SK-N-SH treated with all-trans-retinoic acid at 6 μM for 48 hours (cell line): Measurements from ENCODE around the gene BTBD19.

Experiments
- ATAC-seq: fragments of 200-7000 bp; cut with Tn5 transposase; 3 replicates; pipeline ENCODE4 v1.9.1; 2020; ENCODE audit warnings: mild to moderate bottlenecking, moderate library complexity
- ARNTL ChIP-seq: fragments of 450-650 bp; formaldehyde crosslinking; IDR thresholded peaks from 2 replicates; pipeline ENCODE4 v1.5.0; 2020; ENCODE audit warnings: low read depth, mild to moderate bottlenecking, moderate library complexity, borderline replicate concordance
- BACH2 ChIP-seq: fragments of 250-450 bp; sonication (Bioruptor Pico); IDR thresholded peaks from 2 replicates; pipeline ENCODE4 v1.9.0; 2021; ENCODE audit warnings: mild to moderate bottlenecking, borderline replicate concordance
- CSDC2 ChIP-seq: fragments of 250-450 bp; sonication (Bioruptor Pico); IDR thresholded peaks from 2 replicates; pipeline ENCODE4 v1.5.0; 2020; ENCODE audit warnings: mild to moderate bottlenecking, moderate library complexity
- ESRRG ChIP-seq: fragments of 250-450 bp; sonication (Bioruptor Pico); IDR thresholded peaks from 2 replicates; pipeline ENCODE4 v1.6.1; 2021; ENCODE audit warnings: mild to moderate bottlenecking
- GLIS3 ChIP-seq: fragments of 250-450 bp; sonication (Bioruptor Pico); IDR thresholded peaks from 2 replicates; pipeline ENCODE4 v1.5.0; 2020; ENCODE audit warnings: mild to moderate bottlenecking, moderate library complexity
- ISL1 ChIP-seq: fragments of 250-450 bp; sonication (Bioruptor Pico); IDR thresholded peaks from 2 replicates; pipeline ENCODE4 v2.1.2; 2022; ENCODE audit warnings: mild to moderate bottlenecking, moderate library complexity
- OSR1 ChIP-seq: fragments of 250-450 bp; sonication (Bioruptor Pico); IDR thresholded peaks from 2 replicates; pipeline ENCODE4 v1.8.0; 2022; ENCODE audit warnings: moderate library complexity, mild to moderate bottlenecking, inconsistent platforms
- RARB ChIP-seq: fragments of 250-450 bp; sonication (Bioruptor Pico); IDR thresholded peaks from 2 replicates; pipeline ENCODE4 v1.8.0; 2021; ENCODE audit warnings: mild to moderate bottlenecking, moderate library complexity
- SNAI2 ChIP-seq: fragments of 250-450 bp; sonication (Bioruptor Pico); IDR thresholded peaks from 2 replicates; pipeline ENCODE4 v1.5.0; 2020; ENCODE audit warnings: mild to moderate bottlenecking, moderate library complexity
- TOX ChIP-seq: fragments of 250-450 bp; sonication (Bioruptor Pico); IDR thresholded peaks from 2 replicates; pipeline ENCODE4 v1.8.0; 2021; ENCODE audit warnings: mild to moderate bottlenecking, moderate library complexity, borderline replicate concordance
- ZC3H10 ChIP-seq: fragments of 250-450 bp; sonication (Bioruptor Pico); IDR thresholded peaks from 2 replicates; pipeline ENCODE4 v1.5.1; 2021; ENCODE audit warnings: mild to moderate bottlenecking, moderate library complexity
- ZFP3 ChIP-seq: fragments of 250-450 bp; sonication (Bioruptor Pico); IDR thresholded peaks from 2 replicates; pipeline ENCODE4 v1.5.0; 2020; ENCODE audit warnings: mild to moderate bottlenecking, moderate library complexity
- ZFP30 ChIP-seq: fragments of 450-650 bp; formaldehyde crosslinking; IDR thresholded peaks from 2 replicates; pipeline ENCODE4 v1.5.0; 2022; ENCODE audit warnings: mild to moderate bottlenecking, moderate library complexity
- ZNF565 ChIP-seq: fragments of 450-650 bp; formaldehyde crosslinking; conservative IDR thresholded peaks from 2 replicates; pipeline ENCODE4 v1.5.0; 2020; ENCODE audit warnings: low read depth, mild to moderate bottlenecking, moderate library complexity
- ZNF70 ChIP-seq: fragments of 450-650 bp; formaldehyde crosslinking; IDR thresholded peaks from 2 replicates; pipeline ENCODE4 v1.5.0; 2020; ENCODE audit warnings: mild to moderate bottlenecking, moderate library complexity
- ZNF8 ChIP-seq: fragments of 450-650 bp; formaldehyde crosslinking; IDR thresholded peaks from 2 replicates; pipeline ENCODE4 v1.5.0; 2020; ENCODE audit warnings: mild to moderate bottlenecking, moderate library complexity
- TF ChIP-seq, protein P1 (sequence below): fragments of 250-450 bp; sonication (Bioruptor Pico); IDR thresholded peaks from 2 replicates; pipeline ENCODE4 v1.5.1; 2021; ENCODE audit warnings: mild to moderate bottlenecking, moderate library complexity
- TF ChIP-seq, protein P2 (sequence below): fragments of 250-450 bp; sonication (Bioruptor Pico); IDR thresholded peaks from 2 replicates; pipeline ENCODE4 v1.5.1; 2020; ENCODE audit warnings: low read depth, mild to moderate bottlenecking, moderate library complexity
- TF ChIP-seq, protein P3 (sequence below): fragments of 250-450 bp; sonication (Bioruptor Pico); IDR thresholded peaks from 2 replicates; pipeline ENCODE4 v1.8.0; 2020; ENCODE audit warnings: mild to moderate bottlenecking, moderate library complexity, borderline replicate concordance
- TF ChIP-seq, protein P4 (sequence below): fragments of 250-450 bp; sonication (Bioruptor Pico); IDR thresholded peaks from 2 replicates; pipeline ENCODE4 v1.8.0; 2021; ENCODE audit warnings: low read depth, mild to moderate bottlenecking, moderate library complexity, borderline replicate concordance

BTBD19 gene

DNA sequence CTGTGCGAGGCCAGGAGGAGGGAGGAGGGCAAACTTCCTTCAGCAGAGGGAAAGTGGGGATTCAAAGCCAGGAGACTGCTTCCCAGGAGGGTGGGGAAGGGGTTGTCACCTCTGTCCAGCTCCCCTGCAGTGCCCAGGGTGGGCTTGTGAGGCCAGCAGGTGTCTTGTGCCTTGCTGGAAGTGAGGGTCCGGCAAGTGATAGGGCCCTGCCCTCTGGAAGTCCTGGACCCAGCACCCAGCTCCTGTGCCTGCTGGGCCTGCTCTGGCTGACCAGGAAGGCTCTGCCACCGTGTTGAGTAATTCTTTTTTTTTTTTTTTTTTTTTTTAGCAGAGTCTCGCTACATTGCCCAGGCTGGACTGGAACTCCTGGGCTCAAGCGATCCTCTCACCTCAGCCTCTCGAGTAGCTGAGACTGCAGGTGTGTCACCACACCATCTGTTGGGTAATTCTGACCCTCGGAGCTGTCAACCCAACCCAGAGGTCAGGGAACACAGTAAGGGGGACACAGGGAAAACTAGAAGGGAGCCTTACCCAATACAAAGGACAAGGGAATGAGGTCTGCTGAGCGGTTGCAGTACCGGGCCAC is 21.4 kb upstream of the BTBD19 start:
- TF ChIP-seq, protein P1, sequence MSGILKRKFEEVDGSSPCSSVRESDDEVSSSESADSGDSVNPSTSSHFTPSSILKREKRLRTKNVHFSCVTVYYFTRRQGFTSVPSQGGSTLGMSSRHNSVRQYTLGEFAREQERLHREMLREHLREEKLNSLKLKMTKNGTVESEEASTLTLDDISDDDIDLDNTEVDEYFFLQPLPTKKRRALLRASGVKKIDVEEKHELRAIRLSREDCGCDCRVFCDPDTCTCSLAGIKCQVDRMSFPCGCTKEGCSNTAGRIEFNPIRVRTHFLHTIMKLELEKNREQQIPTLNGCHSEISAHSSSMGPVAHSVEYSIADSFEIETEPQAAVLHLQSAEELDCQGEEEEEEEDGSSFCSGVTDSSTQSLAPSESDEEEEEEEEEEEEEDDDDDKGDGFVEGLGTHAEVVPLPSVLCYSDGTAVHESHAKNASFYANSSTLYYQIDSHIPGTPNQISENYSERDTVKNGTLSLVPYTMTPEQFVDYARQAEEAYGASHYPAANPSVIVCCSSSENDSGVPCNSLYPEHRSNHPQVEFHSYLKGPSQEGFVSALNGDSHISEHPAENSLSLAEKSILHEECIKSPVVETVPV (CRISPR knock-in tag), result no peak
- TF ChIP-seq GLIS3 (CRISPR knock-in tag), result no peak
- ATAC-seq, result no peak

DNA sequence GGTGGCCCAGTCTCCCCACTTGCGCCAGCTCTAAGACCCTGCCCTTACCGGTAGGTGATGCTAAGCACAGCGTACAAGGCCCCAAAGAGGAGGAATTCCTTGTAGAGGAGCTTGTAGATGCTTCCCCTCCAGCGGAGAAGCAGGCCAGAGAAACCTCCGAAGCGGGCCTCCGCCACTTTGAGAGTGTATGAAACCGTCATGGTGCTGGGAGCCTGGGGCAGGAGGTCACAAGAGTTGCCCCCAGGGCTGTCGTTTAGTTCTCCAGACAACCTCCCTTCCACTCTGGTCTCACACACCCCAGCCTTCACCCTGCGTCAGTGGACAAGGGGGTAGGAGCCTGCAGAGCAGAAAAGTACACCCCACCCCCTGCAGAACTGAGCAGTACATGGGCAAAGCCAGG is 20.8 kb upstream of the BTBD19 start:
- no peak for ATAC-seq

DNA sequence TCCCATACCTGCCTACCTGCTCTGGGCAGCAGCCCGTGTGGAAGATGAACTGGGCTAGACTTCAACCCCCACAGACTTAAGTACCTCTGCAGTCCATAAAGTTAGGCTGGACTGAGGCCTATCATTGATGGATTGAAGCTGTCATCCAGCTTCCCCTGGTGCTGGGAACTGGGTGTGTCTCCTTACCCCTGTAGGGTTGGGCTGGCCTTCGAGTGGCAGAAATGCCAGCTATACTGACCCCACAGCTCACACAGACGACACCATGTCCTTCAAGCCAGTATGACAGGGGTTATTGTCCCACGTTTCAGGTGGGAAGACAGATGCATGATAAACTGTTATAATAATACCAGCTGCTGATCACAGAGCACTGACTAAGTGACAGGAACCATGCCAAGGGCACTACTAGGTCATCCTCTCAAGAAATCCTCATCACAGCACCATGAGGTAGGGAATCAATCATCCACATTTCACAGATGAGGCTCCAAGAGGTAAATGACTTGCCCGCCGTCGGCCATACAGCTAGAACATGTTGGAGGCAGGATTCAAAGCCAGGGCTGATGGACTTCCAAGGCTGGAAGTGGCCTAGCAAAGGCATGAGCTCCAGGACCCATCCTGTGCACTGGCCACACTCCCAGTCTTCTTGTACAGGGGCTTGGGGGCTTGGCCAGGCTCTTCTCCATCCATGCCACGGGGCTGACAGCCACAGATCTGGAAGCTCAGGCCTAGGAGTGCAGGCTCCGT is 20.0 kb upstream of the BTBD19 start, which contains the start of gene BEST4:
Gene BEST4 (minus strand): TSS at position 51 of the 741 bp plus-strand sequence. CDS start 465 bp downstream, outside the sequence.
- no peak for TF ChIP-seq ZFP30 (CRISPR knock-in tag)
- no peak for TF ChIP-seq ESRRG (CRISPR knock-in tag)
- no peak for TF ChIP-seq SNAI2 (CRISPR knock-in tag)
- TF ChIP-seq, protein P2, sequence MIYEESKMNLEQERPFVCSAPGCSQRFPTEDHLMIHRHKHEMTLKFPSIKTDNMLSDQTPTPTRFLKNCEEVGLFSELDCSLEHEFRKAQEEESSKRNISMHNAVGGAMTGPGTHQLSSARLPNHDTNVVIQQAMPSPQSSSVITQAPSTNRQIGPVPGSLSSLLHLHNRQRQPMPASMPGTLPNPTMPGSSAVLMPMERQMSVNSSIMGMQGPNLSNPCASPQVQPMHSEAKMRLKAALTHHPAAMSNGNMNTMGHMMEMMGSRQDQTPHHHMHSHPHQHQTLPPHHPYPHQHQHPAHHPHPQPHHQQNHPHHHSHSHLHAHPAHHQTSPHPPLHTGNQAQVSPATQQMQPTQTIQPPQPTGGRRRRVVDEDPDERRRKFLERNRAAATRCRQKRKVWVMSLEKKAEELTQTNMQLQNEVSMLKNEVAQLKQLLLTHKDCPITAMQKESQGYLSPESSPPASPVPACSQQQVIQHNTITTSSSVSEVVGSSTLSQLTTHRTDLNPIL, result no peak
- no peak for TF ChIP-seq ISL1 (CRISPR knock-in tag)
- TF ChIP-seq CSDC2, result no peak
- no peak for TF ChIP-seq GLIS3 (CRISPR knock-in tag)
- no peak for TF ChIP-seq OSR1 (CRISPR knock-in tag)
- no peak for TF ChIP-seq BACH2 (CRISPR knock-in tag)
- TF ChIP-seq ZNF565 (CRISPR knock-in tag), result no peak
- TF ChIP-seq, protein P3, sequence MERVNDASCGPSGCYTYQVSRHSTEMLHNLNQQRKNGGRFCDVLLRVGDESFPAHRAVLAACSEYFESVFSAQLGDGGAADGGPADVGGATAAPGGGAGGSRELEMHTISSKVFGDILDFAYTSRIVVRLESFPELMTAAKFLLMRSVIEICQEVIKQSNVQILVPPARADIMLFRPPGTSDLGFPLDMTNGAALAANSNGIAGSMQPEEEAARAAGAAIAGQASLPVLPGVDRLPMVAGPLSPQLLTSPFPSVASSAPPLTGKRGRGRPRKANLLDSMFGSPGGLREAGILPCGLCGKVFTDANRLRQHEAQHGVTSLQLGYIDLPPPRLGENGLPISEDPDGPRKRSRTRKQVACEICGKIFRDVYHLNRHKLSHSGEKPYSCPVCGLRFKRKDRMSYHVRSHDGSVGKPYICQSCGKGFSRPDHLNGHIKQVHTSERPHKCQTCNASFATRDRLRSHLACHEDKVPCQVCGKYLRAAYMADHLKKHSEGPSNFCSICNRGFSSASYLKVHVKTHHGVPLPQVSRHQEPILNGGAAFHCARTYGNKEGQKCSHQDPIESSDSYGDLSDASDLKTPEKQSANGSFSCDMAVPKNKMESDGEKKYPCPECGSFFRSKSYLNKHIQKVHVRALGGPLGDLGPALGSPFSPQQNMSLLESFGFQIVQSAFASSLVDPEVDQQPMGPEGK (CRISPR knock-in tag), result no peak
- no peak for TF ChIP-seq ZNF70
- no peak for TF ChIP-seq ZFP3 (CRISPR knock-in tag)
- no peak for TF ChIP-seq RARB (CRISPR knock-in tag)
- TF ChIP-seq, protein P4, sequence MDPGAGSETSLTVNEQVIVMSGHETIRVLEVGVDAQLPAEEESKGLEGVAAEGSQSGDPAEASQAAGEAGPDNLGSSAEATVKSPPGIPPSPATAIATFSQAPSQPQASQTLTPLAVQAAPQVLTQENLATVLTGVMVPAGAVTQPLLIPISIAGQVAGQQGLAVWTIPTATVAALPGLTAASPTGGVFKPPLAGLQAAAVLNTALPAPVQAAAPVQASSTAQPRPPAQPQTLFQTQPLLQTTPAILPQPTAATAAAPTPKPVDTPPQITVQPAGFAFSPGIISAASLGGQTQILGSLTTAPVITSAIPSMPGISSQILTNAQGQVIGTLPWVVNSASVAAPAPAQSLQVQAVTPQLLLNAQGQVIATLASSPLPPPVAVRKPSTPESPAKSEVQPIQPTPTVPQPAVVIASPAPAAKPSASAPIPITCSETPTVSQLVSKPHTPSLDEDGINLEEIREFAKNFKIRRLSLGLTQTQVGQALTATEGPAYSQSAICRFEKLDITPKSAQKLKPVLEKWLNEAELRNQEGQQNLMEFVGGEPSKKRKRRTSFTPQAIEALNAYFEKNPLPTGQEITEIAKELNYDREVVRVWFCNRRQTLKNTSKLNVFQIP, result no peak
- no peak for ATAC-seq

More for the DNA sequence above, 20.8 kb upstream of the BTBD19 start:
- TF ChIP-seq TOX (CRISPR knock-in tag) (no peak), ZNF8 (CRISPR knock-in tag) (no peak), ESRRG (CRISPR knock-in tag) (no peak), ARNTL (no peak), OSR1 (CRISPR knock-in tag) (no peak), ISL1 (CRISPR knock-in tag) (no peak), ZNF565 (CRISPR knock-in tag) (no peak), ZC3H10 (CRISPR knock-in tag) (no peak)
- TF ChIP-seq, protein P4, result no peak
- TF ChIP-seq, protein P1 (CRISPR knock-in tag), result no peak
- TF ChIP-seq, all 23 proteins: peak for 0
